Measurements from ENCODE around the gene UBALD2.

GRCh38 chr17:76264425-76264754, 758 bp upstream of the UBALD2 start:
- TF ChIP-seq POLR2A (IDR thresholded peaks at IDR 0.05) = no peak
- no peak for TF ChIP-seq CTCF (IDR thresholded peaks at IDR 0.05)
